Panc1 (cell line): ENCODE data around the gene RIPK1.

Experiments used
- CTCF ChIP-seq: fragments of 450-650 bp; IDR thresholded peaks from 2 replicates; pipeline ENCODE4 v1.5.1; 2017; ENCODE audit warnings: mild to moderate bottlenecking
- REST ChIP-seq, 2 experiments: IDR thresholded peaks; 2 replicates each; pipeline ENCODE4 v1.6.1; 2011 to 2012; ENCODE audit warnings: low read depth in 2 of 2, control low read depth in 1 of 2, low read length in 1 of 2, mild to moderate bottlenecking in 1 of 2, moderate library complexity in 1 of 2; ENCODE audit not compliant: insufficient read depth in 1 of 2

GRCh38 chr6:3053231-3053508 is 15.1 kb upstream of the RIPK1 start:
- TF ChIP-seq CTCF (no peak), REST (IDR thresholded peaks at IDR 0.05; ENCODE audit: insufficient read depth in 1 of 2, low read depth in 2 of 2, low read length in 1 of 2) (no peak)
